HG02884 (cell line): Measurements from ENCODE around the gene TWSG1.
A peak's percentile ranks its signal among the peaks of the same experiment; 100 is the strongest.

Experiments
- ATAC-seq: cut with Tn5 transposase; IDR thresholded peaks from one replicate; pipeline ENCODE4 v1.9.1; 2021; ENCODE audit warnings: mild to moderate bottlenecking, moderate library complexity; ENCODE audit not compliant: unreplicated experiment

TWSG1 gene

DNA sequence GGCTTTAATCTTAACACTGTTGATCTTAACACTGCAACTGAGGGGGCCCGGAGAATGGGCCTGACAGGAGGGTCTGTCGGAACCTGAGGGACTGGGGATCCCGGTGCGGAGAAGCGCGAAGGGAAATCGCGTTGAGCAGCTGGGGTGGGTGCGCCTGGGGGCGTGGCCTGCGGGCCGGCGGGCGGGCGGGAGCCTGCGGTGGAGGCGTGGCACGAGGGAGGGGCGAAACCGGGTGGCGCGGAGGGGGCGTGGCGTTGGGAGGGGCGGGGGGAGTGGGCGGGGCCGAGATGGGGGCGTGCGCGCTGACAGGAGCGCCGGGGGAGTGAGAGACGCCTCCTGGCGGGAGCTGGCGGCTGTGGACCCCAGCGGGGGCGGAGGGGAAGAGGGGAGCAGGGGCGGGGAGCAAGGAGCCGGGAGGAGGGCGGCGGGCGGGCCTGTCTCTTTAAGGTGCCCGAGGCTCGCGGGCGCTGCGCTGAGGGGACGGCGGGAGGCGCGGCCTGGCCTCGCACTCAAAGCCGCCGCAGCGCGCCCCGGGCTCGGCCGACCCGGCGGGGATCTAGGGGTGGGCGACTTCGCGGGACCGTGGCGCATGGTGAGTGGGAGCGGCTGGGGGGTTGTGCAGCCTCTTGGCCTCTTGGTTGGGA is at the start of gene TWSG1:
Gene TWSG1 (plus strand): TSS at position 445 of the 644 bp plus-strand sequence. CDS start 2,457 bp downstream, outside the sequence.
- peak; percentile 67 for ATAC-seq

DNA sequence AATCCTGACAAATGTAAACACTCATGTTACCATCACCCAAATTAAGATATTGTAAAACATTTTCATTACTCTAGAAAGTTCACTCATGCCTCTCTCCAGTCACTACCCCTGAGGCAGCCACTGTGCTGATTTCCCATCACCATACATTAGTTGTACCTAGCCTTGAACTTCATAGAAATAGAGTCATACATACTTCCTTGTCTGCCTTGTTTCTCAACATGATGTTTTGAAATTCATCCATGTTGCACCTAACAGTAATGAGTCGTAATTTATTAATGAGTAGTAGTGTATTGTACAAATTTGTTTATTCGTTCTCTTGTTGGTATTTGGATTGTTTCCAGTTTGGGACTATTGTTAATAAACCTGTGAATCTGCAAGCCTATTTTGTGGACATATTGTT is 49.0 kb upstream of the TWSG1 start:
- no peak for ATAC-seq

DNA sequence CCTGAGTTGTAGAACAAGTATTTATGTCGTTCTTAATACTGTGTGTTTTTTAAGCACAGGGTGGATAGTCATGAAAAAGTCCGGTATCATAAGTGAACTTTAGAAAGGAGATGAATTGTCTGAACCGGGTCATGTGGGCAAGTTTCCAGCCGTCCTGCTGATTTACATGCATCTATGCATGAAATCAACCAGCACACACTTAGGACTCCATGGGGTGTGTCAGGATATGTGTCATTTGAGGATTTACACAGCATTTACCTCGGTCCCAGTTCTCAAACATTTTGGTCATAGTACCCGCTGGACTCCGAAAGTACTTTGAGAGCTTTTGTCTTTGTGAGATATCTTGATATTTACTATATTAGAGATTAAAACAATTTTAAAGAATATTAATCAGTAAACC is 47.5 kb upstream of the TWSG1 start:
- no peak for ATAC-seq

DNA sequence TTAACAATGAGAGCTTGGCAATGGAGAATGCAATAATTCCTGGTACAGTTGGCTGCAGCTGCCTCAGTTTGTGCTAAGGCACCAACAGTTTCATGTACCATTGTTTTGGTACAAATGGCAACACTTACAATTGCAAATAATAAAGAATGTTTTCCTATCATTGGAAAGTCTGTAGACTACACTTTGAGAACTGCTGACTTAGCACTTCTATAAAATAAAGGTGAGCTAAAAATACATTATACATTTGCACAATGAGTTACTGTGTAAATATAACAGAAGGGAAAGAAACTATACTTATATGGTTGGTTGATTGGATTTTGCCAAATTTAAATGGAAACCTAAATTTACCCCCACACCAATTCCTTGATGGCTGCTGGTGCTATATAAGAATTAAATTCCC is 44.9 kb upstream of the TWSG1 start:
- ATAC-seq: no peak

DNA sequence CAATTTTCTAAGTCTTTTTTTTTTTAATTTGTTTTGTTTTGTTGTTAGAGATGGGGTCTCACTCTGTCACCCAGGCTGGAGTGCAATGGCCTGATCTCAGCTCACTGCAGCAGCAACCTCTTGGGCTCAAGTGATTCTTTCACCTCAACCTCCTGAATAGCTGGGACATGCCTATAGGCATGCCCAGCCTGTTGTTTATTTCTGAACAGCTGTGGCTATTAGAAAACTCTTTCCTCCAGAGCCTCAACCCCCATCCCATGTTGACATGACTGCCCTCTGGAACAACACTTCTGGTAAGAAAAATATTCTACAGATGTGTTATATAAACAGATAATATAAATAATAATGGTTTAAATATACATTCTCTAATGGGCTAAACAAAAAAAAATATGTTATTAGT is 44.4 kb upstream of the TWSG1 start:
- no peak for ATAC-seq

DNA sequence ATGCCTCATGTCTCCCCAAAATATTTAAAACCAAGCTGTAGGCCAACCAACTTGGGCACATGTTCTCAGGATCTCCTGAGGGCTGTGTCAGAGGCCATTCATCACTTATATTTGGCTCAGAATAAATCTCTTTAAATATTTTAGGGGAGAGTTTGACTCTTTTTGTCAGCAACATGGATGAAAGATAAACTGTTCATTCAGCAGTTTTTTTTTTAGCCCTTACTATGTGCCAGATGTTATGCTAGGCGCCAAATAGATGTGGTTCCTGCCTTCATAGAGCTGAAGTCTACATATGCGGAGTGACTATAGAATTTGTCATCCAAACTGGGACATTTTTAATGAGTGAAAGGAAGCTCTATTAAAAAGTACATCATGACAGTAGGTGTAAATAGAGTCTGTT is 42.5 kb upstream of the TWSG1 start:
- no peak for ATAC-seq

DNA sequence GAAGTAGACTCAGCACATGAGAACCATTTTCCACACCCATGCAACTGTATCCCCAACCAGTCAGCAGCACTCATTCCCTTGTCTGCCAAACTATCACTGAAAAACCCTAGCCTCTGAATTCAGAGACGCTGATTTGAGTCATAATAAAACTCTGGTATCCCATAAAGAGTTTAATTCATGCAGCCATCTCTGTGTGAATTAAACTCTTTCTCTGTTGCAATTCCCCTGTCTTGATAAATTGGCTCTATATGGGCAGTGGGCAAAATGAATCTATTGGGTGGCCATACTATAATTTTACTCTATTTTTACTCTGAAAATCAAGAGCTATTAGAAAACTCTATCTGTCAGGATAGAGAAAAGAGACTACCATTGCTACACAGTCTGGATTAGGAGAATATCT is 40.6 kb upstream of the TWSG1 start:
- ATAC-seq: no peak

DNA sequence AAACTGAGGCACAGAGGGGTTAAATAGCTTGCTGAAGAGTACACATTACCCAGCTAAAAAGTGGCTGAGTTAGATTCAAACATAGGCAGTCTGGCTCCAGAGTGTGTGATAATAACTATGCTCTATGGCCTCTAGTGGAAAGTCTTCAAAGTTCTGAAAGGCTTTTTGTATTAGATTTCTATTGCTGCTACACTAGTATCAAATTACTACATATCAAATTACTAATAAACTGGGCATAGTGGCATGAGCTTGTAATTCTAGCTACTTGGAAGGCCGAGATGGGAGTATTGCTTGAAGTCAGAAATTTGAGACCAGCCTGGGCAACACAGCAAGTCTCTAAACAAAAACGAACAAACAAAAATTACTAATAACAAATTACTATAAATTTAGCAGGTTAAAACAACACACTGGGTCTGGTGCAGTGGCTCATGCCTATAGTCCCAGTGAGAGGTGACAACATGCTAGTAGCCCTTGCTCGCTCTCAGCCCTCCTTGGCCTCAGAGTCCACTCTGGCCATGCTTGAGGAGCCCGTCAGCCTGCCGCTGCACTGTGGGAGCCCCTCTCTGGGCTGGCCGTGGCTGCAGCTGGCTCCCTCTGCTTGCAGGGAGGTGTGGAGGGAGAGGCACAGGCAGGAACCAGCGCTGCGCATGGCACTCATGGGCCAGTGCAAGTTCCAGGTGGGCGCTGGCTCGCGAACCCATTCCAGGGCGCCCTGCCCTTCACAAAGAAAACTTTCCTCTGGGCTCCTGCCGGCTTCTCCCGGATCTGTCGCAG is 38.2 kb upstream of the TWSG1 start:
- no peak for ATAC-seq

DNA sequence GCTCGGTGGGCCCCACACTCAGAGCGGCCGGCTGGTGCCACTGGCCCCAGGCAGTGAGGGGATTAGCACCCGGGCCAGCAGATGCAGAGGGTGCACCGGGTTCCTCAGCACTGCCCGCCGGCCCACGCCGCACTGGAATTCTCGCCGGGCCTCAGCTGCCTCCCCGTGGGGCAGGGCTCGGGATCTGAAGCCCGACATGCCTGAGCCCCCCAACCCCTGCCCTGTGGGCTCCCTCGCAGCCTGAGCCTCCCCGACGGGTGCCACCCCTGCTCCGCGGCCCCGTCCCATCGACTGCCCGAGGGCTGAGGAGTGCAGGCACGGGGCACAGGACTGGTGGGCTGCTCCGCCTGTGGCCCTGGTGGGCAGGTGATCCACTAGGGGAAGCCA is 37.6 kb upstream of the TWSG1 start:
- ATAC-seq: no peak

DNA sequence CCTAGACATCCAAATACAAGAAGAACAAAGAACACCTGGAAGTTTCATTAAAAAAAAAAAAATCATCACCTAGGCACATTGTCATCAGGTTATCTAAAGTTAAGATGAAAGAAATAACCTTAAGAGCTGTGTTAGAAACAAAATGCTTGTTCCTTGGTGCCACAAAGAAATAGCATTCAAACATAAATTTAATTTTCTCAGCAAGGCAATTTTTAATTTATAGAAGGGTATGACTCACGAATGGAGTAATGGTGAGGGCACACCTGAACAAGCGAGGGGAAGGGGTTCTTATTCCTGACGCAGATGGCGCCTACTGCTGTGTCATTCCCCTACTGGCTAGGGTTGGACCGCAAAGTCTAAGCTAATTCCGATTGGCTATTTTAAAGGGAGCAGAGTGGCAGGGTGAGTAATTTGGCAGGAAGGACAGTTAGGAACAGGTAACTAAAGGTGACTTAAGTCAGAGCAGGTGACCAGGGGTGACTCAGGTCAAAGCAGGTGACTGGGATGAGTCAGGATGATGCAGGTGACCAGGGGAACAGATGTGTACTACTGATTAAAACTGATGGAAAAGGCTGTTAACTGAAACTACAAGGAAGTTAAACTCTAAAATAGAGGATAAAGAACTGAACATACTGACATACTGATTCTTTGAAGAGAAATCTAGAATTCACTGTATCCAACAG is 30.0 kb upstream of the TWSG1 start:
- no peak for ATAC-seq

DNA sequence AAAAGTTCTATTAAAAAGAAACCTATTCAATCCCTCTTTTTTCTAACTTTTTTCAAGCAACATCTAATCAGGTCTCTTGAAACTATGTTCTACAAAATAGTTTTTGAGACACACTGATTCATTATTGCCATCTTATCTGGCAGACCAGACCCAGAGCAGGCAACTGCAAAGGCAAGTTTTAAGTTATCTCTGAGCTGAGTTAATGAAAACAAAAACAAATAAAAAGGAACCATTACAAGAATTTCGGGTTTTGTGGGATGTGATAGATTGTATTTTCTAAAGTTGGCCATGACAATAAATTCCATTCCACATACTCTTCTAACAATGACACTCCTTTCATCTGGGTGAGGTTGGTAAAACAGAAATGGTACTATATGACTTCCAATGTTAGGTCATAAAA is 15.2 kb upstream of the TWSG1 start:
- ATAC-seq: no peak

DNA sequence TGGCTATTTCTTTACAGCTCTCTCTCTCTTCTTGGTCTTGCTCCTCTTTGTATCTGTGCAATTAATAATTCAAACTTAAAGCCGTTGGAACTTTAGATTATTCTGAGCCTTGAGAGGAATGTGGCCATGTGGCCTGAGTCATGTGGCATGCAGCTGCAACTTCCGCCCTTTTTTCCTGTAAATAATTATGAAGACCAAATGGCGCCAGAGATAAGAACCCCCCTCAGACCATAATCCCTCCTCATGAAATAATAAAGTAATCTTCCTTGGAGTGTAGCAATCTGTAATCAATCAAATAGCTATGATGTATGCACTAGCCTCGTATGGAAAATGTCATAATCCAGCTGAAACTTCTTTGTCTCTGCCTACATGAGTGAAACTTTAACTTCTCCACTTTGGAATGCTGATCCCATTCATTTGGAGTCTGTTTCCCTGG is 13.5 kb upstream of the TWSG1 start:
- no peak for ATAC-seq

DNA sequence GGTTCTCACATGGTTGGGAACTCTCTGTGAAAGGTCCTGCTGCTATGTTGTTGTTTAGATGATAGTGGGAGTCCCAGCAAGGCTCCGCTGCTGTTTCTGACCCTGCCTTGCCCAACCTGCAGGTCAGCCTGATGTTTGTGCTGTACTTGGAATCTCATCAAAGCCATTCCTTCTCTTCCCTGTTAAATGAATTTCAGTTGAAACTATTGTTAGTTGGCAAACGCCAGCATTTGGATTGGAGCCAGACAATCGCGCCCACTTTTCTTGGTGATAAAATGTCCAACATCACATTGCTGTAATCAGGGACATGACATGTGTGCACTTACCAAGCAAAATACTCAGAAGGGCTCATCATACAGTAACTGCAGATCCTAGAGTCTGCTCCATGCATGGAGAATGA is 12.8 kb upstream of the TWSG1 start:
- no peak for ATAC-seq

DNA sequence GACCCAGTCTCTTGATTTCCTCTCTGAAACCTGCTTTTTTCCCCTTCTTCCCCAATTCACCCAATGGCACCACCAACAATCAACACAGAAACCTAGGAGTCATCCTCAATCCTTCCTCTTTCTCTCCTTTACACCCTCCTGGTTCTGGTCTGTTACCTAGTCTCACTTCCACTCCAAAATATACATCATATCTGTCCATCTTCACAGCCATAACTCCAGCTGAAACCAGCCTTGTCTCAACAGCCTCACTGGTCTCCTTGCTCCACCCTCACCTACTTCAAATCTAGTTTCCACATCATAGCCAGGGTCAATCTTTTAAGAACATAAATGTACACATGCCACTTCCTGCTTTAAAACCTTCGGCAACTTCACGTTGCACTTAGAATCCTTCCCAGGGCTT is 11.8 kb upstream of the TWSG1 start:
- ATAC-seq: no peak

DNA sequence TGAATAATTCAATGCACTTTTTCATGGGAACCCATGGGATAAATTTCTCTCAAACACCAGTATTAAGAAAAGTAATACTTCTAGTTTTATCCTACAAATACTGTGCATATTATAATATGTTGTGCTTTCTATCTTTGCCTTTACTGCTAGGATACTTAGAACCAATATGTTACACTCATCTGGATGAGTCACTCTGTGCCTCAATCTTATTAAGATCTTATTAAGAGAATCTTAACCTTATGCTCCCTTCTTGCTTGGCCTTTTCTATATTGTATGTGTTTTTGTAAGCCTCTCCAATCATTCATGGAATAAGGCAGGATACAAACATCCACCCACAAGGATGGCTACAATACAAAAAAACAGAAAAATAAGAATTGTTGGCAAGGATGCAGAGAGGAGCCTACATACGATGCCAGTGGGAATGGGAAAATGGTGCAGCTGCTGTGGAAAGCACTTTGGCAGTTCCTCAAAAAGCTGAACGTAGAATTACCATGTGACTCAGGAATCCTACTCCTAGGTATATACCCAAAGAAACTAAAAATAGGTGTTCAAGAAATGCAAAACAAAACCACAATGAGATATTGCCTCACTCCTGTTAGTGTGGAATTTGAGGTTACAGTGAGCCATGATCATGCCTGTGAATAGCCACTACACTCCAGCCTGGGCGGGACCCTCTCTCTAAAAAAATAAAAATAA is 10.7 kb upstream of the TWSG1 start:
- no peak for ATAC-seq

DNA sequence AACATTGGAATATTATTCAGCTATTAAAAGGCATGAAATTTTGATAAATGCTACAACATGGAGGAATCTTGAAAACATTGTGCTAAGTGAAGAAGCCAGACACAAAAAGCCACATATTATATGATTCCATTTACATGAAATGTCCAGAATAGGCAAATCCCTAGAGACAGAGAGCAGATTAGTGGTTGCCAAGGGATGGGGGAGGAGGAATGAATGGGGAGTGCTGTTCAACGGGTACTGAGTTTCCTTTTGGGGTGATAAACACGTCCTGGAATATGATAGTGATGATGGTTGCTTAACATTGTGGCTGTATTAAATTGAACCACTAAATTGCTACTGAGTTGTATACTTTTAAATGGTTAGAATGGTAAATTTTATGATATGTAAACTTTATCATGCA is 8.9 kb upstream of the TWSG1 start:
- ATAC-seq: no peak

DNA sequence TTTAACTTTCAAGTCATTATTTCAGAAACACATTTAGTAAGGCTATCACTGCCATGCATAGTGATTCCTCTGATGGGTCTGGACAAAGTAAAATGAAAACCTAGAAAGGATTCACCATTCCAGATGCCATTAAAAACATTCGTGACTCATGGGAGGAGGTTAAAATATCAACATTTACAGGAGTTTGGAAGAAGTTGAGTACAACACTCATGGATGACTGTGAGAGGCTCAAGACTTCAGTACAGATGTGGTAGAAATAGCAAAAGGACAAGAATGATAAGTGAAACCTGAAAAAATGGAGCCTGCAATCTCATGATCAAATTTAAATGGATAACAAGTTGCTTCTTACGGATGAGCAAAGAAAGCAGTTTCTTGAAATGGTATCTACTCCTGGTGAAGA is 5.8 kb upstream of the TWSG1 start:
- ATAC-seq: no peak

DNA sequence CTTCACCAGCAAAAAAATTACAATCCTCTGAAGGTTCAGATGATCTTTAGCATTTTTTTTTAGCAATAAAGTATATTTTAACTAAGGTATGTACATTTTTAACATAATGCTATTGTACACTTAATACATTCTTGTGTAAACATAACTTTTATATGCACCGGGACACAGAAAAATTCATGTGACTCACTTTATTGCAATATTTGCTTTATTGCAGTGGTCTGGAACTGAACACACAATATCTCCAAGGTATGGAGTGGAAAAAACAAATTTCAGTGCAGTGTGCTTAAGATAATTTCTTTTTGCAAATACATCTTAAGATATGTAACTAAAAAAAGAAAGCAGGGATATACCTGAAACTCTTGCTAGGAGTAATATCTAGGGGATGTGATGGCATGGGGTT is 5.1 kb upstream of the TWSG1 start:
- no peak for ATAC-seq

DNA sequence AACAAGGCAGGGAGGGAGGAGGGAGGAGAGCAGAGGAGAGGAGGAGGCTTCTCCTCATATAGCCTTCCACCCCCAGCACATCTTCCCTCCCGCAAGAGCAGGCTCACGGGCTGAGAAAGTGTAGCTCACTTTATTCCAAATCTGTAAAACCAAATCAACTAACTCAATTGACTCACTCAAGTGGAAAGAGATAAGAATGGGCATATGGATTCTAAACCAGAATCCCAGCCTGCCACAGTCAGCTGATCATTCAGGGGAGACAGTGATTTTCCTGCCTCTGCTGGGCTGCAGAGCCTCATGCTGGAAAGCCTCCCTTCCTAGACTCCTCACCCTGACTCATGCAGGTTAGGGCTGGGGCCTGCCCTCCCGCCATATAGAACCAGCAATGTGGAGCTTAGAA is 4.2 kb upstream of the TWSG1 start:
- no peak for ATAC-seq

DNA sequence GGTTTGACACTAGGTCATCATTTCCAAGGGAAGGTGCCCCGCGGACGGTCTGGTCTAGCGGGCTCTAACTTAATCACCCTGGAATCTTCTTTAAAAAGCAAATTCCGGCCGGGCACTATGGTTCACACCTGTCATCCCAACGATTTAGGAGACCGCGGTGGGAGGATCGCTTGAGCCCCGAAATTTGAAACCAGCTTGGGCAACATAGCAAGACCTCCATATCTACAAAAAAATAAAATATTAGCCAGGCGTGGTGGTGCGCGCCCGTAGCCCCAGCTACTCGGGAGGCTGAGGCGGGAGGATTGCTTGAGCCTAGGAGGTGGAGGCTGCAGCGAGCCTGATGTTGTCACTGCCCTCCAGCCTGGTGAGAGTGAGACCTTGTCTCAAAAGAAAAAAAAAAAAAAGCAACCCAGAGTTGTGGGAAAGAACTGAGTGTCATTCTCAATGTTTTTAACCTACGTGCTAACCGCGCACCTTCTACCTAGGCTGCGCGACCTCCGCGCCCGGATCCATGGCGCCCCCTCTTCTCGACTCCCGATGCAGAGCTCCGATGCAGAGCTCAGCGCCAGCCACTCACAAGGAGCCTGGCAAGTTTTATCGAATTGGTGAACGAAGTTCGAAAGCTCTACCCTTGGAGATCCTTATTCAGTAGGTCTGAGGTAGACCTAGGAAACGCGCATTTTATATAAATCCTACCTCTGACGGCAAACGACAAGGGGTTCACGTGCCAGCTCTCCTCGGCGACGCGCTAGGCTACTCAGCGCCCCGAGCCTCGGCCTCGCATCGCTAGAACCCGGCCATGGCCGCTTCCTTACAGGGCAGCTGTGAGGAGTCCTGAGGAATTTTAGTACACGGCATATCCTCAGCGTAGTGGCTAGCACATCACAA is 888 bp upstream of the TWSG1 start:
- peak; percentile 38 for ATAC-seq
